MM.1S (cell line): ENCODE measurements around the gene CALHM2.

ENCODE experiments used
- CTCF ChIP-seq: fragments of 300-600 bp; sonication (generic); IDR thresholded peaks from 2 replicates; pipeline ENCODE4 v1.5.1; 2016; ENCODE audit warnings: antibody characterized with exemption, low read length, mixed read lengths
- EZH2 ChIP-seq: fragments of 300-600 bp; sonication (generic); optimal IDR thresholded peaks from 2 replicates; pipeline ENCODE3; 2017; ENCODE audit warnings: low read depth, mild to moderate bottlenecking, antibody characterized with exemption, low read length, mixed read lengths
- EZH2phosphoT487 ChIP-seq: fragments of 300-600 bp; sonication (generic); IDR thresholded peaks from 2 replicates; pipeline ENCODE4 v1.6.1; 2018; ENCODE audit warnings: antibody characterized with exemption, low read length

DNA sequence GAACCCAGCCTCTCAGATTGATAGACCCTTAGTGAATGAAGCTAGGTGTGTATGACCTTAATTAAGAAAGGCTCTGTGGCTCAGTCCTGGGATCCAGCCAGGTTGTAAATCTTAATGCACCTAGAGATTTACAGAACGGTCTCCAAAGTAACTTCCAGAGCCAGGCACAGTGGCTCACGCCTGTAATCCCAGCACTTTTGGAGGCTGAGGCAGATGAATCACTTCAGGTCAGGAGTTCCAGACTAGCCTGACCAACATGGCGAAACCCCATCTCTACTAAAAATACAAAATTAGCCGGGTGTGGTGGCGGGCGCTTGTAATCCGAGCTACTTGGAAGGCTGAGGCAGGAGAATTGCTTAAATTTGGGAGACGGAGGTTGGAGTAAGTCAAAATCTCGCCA, 24.3 kb downstream of the CALHM2 start:
- no peak for TF ChIP-seq CTCF
- TF ChIP-seq EZH2 = no peak
- no peak for TF ChIP-seq EZH2phosphoT487
